Left lung (tissue), 10 donors: ENCODE data around the gene E2F1. TPM values are rescaled to one million over a fixed set of nuclear protein-coding genes. Genes with fewer than 3 reads are reported as not detected.

Source experiments
- ATAC-seq: fragments of 200-7000 bp; cut with Tn5 transposase; one replicate; pipeline ENCODE4 v1.9.1; 2020; ENCODE audit warnings: moderate library complexity
- DNase-seq, 4 donors: peaks; one replicate each; pipeline ENCODE4 v3.0.0-alpha.2; 2013 to 2020
- H3K27ac ChIP-seq, 2 donors: fragments of 200-600 bp; sonication (generic) in 1 of 2; one replicate each; pipeline versions ENCODE4 v1.5.0 to v1.8.0; 2020 to 2021
- H3K27me3 ChIP-seq, 2 donors: fragments of 200-600 bp; sonication (generic) in 1 of 2; one replicate each; pipeline versions ENCODE4 v1.5.0 to v1.8.0; 2020 to 2021
- H3K36me3 ChIP-seq, 2 donors: fragments of 200-600 bp; sonication (generic) in 1 of 2; one replicate each; pipeline versions ENCODE4 v1.5.0 to v1.8.0; 2020 to 2021
- H3K4me1 ChIP-seq, 2 donors: fragments of 200-600 bp; one replicate each; pipeline ENCODE4 v1.8.0; 2021
- H3K4me3 ChIP-seq, 2 donors: fragments of 200-600 bp; sonication (generic) in 1 of 2; one replicate each; pipeline versions ENCODE4 v1.5.0 to v1.8.0; 2020 to 2021; ENCODE audit warnings: mild to moderate bottlenecking in 1 of 2
- H3K9me3 ChIP-seq, 2 donors: fragments of 200-600 bp; sonication (generic) in 1 of 2; one replicate each; pipeline versions ENCODE4 v1.5.0 to v1.8.0; 2020 to 2021
- CTCF ChIP-seq, 2 donors: fragments of 200-600 bp; sonication (generic) in 1 of 2; IDR thresholded peaks; one replicate each; pipeline versions ENCODE4 v1.5.0 to v1.8.0; 2021; ENCODE audit warnings: antibody characterized with exemption in 2 of 2
- intact Hi-C, 2 donors: fragments of 100-400 bp; cut with DNase I; formaldehyde crosslinking; loops; one replicate each; pipeline versions ENCODE4 v1.11.2 to v1.14.2; 2022
- polyA plus RNA-seq, 6 donors: library from polyadenylated mRNA; unstranded; fragments of 120-200 nt; gene quantifications; one replicate each; pipeline ENCODE4 v1.2.1, GENCODE V29; 2013; ENCODE audit not compliant: insufficient read length in 6 of 6
- total RNA-seq, 2 donors: library from RNA; stranded (reverse); fragmentation: NEBNext Ultra II Directional; extraction: Animal tissue kit (Norgen Biotek cat#: 25700); gene quantifications; one replicate each; pipeline ENCODE4 v1.2.1, GENCODE V29; 2021
- donor health status: DM: no; HTN: yes; CAD: no.
- donor health status: DM: no; HTN: no; CAD: no.

E2F1 gene
- total and polyA plus RNA-seq, 8 donors, result 12.2 to 23.6 (median 16.4) TPM

GRCh38 chr20:33662172-33662571 lies 24.0 kb downstream of the E2F1 start, which contains the start of gene C20orf144:
C20orf144 (plus strand) TSS chr20:33662327; CDS start chr20:33662346, 19 bp downstream.
- intact Hi-C loops, result no loop called here
- Histone ChIP-seq H3K36me3 (peaks cover 0 to 25% of the 10 kb centered on the region in 2 donors), H3K27me3 (no peaks in the 10 kb centered on the region), H3K9me3 (no peaks in the 10 kb centered on the region), H3K4me3 (peak within 1 kb of the TSS; percentile 67 to 74), H3K4me1 (peaks cover 11 to 37% of the 10 kb centered on the region in 2 donors), H3K27ac (peak within 1 kb of the TSS; percentile 77 to 85)
- TF ChIP-seq CTCF (IDR thresholded peaks at IDR 0.05), result no peak
- ATAC-seq (no peak), DNase-seq (peak in 1 of 4 donors; percentile 59)

GRCh38 chr20:33660685-33661058 lies 25.5 kb downstream of the E2F1 start:
- Histone ChIP-seq H3K27ac (no peak overlapping the region), H3K4me3 (no peak overlapping the region), H3K27me3 (no peaks in the 10 kb centered on the region), H3K9me3 (no peaks in the 10 kb centered on the region), H3K4me1 (peaks cover 5 to 26% of the 10 kb centered on the region in 2 donors), H3K36me3 (peaks cover 0 to 32% of the 10 kb centered on the region in 2 donors)
- ATAC-seq (no peak), DNase-seq (peak in 1 of 4 donors; percentile 43)
- TF ChIP-seq CTCF (IDR thresholded peaks at IDR 0.05), result no peak
- intact Hi-C loops, result no loop called here

GRCh38 chr20:33660035-33660684 lies 26.0 kb downstream of the E2F1 start:
- no peak for ATAC-seq
- Histone ChIP-seq H3K27ac (no peak overlapping the region), H3K36me3 (peaks cover 0 to 32% of the 10 kb centered on the region in 2 donors), H3K4me3 (no peak overlapping the region), H3K9me3 (no peaks in the 10 kb centered on the region), H3K4me1 (peaks cover 5 to 22% of the 10 kb centered on the region in 2 donors), H3K27me3 (no peaks in the 10 kb centered on the region)
- TF ChIP-seq CTCF (IDR thresholded peaks at IDR 0.05), result no peak
- peak in 1 of 4 donors; percentile 68 for DNase-seq
- intact Hi-C loops, result no loop called here

- H3K4me3 ChIP-seq, result no peak overlapping the region
- TF ChIP-seq CTCF (IDR thresholded peaks at IDR 0.05), result no peak
- H3K36me3 ChIP-seq, result peaks cover 0 to 32% of the 10 kb centered on the region in 2 donors
- H3K27ac ChIP-seq, result no peak overlapping the region
- no peak for ATAC-seq
- peaks cover 5 to 17% of the 10 kb centered on the region in 2 donors for H3K4me1 ChIP-seq
- no peaks in the 10 kb centered on the region for H3K9me3 ChIP-seq
- H3K27me3 ChIP-seq, result no peaks in the 10 kb centered on the region
- DNase-seq, result peak in 1 of 4 donors; percentile 75
- intact Hi-C loops, result no loop called here
Measured at GRCh38 chr20:33659341-33660034, 26.7 kb downstream of the E2F1 start.

GRCh38 chr20:33658929-33659328 lies 27.3 kb downstream of the E2F1 start:
- TF ChIP-seq CTCF (IDR thresholded peaks at IDR 0.05), result no peak
- intact Hi-C loops, result no loop called here
- Histone ChIP-seq H3K27ac (no peak overlapping the region), H3K9me3 (no peaks in the 10 kb centered on the region), H3K4me1 (peaks cover 2 to 11% of the 10 kb centered on the region in 2 donors), H3K36me3 (peaks cover 0 to 32% of the 10 kb centered on the region in 2 donors), H3K4me3 (no peak overlapping the region), H3K27me3 (no peaks in the 10 kb centered on the region)
- DNase-seq (no peak), ATAC-seq (no peak)
